Mesothelial cell of epicardium (in vitro differentiated cells): ENCODE results near the gene KCNJ15. TPM values are rescaled to one million over a fixed set of nuclear protein-coding genes. Genes with fewer than 3 reads are reported as not detected.
A peak's percentile ranks its signal among the peaks of the same experiment; 100 is the strongest.

Experiments
- DNase-seq, 2 experiments: peaks; one replicate each; pipeline ENCODE4 v3.0.0; 2021; ENCODE audit warnings: low spot score in 2 of 2; ENCODE audit not compliant: unreplicated experiment in 2 of 2
- H3K27ac Mint-ChIP-seq: 2 replicates; pipeline ENCODE4 v1.8.0; 2021; ENCODE audit warnings: mixed read lengths
- H3K27me3 Mint-ChIP-seq: 2 replicates; pipeline ENCODE4 v1.8.0; 2021; ENCODE audit warnings: low read depth, mixed read lengths
- H3K36me3 Mint-ChIP-seq: 2 replicates; pipeline ENCODE4 v1.8.0; 2021; ENCODE audit warnings: mixed read lengths
- H3K4me1 Mint-ChIP-seq: 2 replicates; pipeline ENCODE4 v1.8.0; 2021; ENCODE audit warnings: mixed read lengths
- H3K4me3 Mint-ChIP-seq: 2 replicates; pipeline ENCODE4 v1.8.0; 2021; ENCODE audit warnings: mild to moderate bottlenecking, moderate library complexity, mixed read lengths
- H3K9me3 Mint-ChIP-seq: 2 replicates; pipeline ENCODE4 v1.8.0; 2021; ENCODE audit warnings: mixed read lengths
- total RNA-seq: library from RNA; stranded (reverse); gene quantifications from 3 replicates; pipeline ENCODE4 v1.2.1, GENCODE V29; 2021
- TF ChIP-seq, protein P1 (sequence below): fragments of 200-600 bp; sonication (generic); IDR thresholded peaks from one replicate; pipeline ENCODE4 v1.5.0; 2021; ENCODE audit warnings: antibody characterized with exemption; ENCODE audit not compliant: unreplicated experiment

Gene KCNJ15
- total RNA-seq, 1 donor from 2014 or later: 1.9 TPM

DNA sequence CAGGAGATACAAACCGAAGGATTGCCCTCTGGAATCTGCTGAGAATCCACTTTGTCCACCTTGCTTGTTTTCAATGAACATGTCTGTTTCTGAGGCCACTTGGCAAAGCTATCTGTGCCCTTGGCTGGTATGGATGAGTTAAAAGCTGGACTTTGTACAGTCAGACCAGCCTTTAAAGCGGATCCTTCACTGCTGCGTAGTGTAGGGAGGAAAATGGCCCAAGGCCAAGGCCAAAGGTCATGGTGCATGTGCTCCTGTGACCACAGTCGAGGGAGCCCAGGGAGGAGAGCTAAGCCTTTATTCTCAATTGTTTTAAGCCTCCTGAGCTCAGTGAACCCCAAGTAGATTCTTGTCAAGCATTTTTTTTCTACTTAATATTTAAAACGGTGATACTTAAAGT, 37.0 kb downstream of the KCNJ15 start:
- no peaks in the 10 kb centered on the region for H3K27me3 Mint-ChIP-seq
- H3K9me3 Mint-ChIP-seq: no peaks in the 10 kb centered on the region
- DNase-seq: no peak
- H3K4me1 Mint-ChIP-seq: peaks cover 29% of the 10 kb centered on the region
- H3K27ac Mint-ChIP-seq: no peak overlapping the region
- TF ChIP-seq, protein P1, sequence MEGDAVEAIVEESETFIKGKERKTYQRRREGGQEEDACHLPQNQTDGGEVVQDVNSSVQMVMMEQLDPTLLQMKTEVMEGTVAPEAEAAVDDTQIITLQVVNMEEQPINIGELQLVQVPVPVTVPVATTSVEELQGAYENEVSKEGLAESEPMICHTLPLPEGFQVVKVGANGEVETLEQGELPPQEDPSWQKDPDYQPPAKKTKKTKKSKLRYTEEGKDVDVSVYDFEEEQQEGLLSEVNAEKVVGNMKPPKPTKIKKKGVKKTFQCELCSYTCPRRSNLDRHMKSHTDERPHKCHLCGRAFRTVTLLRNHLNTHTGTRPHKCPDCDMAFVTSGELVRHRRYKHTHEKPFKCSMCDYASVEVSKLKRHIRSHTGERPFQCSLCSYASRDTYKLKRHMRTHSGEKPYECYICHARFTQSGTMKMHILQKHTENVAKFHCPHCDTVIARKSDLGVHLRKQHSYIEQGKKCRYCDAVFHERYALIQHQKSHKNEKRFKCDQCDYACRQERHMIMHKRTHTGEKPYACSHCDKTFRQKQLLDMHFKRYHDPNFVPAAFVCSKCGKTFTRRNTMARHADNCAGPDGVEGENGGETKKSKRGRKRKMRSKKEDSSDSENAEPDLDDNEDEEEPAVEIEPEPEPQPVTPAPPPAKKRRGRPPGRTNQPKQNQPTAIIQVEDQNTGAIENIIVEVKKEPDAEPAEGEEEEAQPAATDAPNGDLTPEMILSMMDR: no peak
- H3K4me3 Mint-ChIP-seq: no peak overlapping the region
- no peaks in the 10 kb centered on the region for H3K36me3 Mint-ChIP-seq

DNA sequence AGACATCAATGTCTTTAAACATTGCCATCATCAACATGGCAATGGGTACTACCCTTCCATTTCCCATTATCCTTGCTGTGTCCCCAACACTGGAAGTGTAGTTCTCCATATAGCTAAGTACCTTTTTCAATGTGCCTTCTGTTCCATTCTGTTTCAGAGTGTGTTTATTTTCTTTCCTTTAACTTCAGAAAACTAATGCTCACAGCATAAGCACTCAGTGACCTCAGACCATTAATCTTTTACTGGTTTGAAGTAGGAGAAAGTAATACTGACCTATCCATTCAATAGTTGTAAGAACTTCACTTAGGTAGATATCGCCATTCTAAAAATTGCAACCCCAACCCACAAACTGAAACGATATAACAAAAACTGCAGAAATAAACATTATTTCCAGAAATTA, 37.8 kb downstream of the KCNJ15 start:
- Mint-ChIP-seq H3K27ac (no peak overlapping the region), H3K4me1 (peaks cover 31% of the 10 kb centered on the region)
- TF ChIP-seq, protein P1: no peak

DNA sequence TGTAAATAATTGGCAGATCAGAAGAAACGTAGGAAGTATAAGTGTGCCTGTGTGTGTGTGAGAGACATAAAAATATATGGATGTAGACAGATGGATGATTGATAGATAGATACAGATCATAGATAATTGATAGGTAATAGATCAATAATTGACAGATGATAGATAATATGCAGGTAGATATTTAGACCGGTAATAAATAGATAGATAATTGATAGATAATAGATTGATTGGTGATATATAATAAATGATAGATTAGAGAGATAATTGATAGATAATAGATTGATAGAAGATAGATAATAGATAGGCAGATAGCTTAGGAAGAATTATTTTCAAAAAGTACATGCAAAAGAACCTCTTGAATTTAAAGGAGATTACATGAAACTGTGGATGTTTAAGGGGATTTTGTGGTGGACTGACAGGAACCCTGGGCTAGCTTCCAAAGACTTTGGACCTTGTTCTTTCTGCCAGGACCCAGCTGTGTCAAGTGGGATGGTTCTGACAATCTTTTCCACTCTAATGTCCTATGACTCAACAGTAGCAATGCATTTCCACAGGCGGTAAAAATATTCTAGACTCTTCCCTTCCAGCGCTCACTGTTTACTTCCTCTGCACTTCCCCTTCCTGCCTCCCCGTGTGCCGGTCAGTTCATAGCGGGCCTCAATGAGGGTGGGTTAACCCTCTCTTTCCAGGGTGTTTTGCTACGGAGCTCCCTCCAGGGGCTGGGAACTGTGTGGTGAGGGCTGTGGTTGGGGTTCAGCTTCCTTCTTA, 39.4 kb downstream of the KCNJ15 start:
- DNase-seq: no peak
- Mint-ChIP-seq H3K27me3 (no peaks in the 10 kb centered on the region), H3K4me3 (no peak overlapping the region), H3K27ac (no peak overlapping the region), H3K36me3 (no peaks in the 10 kb centered on the region), H3K9me3 (no peaks in the 10 kb centered on the region), H3K4me1 (peaks cover 46% of the 10 kb centered on the region)
- TF ChIP-seq, protein P1: no peak

More for the DNA sequence above, 37.8 kb downstream of the KCNJ15 start:
- no peaks in the 10 kb centered on the region for H3K27me3 Mint-ChIP-seq
- H3K9me3 Mint-ChIP-seq: no peaks in the 10 kb centered on the region
- H3K36me3 Mint-ChIP-seq: no peaks in the 10 kb centered on the region
- DNase-seq: no peak
- no peak overlapping the region for H3K4me3 Mint-ChIP-seq

DNA sequence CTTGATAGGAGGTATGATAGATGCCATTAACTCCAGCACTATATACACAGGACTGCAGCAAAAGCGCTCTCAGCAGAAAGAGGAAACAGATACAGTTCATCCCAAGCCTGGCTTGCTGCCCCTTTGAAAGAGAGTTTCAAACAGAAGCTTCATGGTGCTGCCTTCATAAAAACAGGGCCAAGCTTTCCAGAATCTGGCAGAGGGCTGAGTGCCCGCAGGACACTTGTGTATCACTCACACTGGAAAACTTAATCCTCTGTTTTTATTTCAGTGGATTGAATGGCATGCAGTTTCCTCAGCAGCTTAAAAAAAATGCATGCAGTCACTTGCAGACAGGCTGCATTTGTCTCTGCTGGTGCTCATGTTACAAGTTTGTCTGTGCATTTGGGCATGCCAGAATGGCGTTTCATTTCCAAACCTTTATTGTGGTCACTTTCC, 40.4 kb downstream of the KCNJ15 start:
- Mint-ChIP-seq H3K27ac (peak overlapping the region; percentile 43), H3K4me3 (no peak overlapping the region), H3K36me3 (no peaks in the 10 kb centered on the region), H3K4me1 (peaks cover 56% of the 10 kb centered on the region), H3K27me3 (no peaks in the 10 kb centered on the region), H3K9me3 (no peaks in the 10 kb centered on the region)
- DNase-seq: no peak
- TF ChIP-seq, protein P1: no peak

DNA sequence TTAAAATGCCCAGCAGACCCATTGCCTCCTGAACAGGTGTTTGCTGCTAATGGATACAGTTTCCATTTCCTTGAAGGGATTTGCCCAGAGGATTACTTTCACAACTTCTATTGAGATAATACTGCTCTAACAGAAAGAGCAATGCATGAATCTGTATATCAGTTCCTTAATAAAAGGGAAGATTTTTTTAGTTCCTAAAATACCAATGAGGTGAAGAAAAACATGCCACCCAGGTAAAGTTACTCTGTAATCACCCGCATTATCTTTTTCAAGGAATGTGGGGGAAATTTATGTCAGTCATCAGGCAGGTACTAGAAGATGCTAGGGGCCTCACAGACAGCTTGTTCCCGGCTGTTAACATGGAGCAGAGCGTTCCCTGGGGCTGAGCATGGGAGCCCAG, 41.1 kb downstream of the KCNJ15 start:
- peak overlapping the region; percentile 12 for H3K27ac Mint-ChIP-seq
- H3K27me3 Mint-ChIP-seq: no peaks in the 10 kb centered on the region
- no peaks in the 10 kb centered on the region for H3K9me3 Mint-ChIP-seq
- H3K4me3 Mint-ChIP-seq: no peak overlapping the region
- peaks cover 56% of the 10 kb centered on the region for H3K4me1 Mint-ChIP-seq
- no peaks in the 10 kb centered on the region for H3K36me3 Mint-ChIP-seq
- DNase-seq: no peak
- TF ChIP-seq, protein P1: no peak
